ENCODE results near the gene TMEM192.
"Not testable (repeated sequence)": the region's sequence is repeated elsewhere in the genome, so short reads cannot be mapped to it uniquely, and the experiment has no call there.

The TMEM192 gene

GRCh38 chr4:165112368-165113121 lies at the start of gene TMEM192:
Gene TMEM192, minus strand, starts transcription at chr4:165112860. Its CDS starts 87 bp downstream, at chr4:165112773.
- peak; percentile 83 for DNase-seq

GRCh38 chr4:165158762-165159161 lies 46.1 kb upstream of the TMEM192 start:
- DNase-seq, result no peak

GRCh38 chr4:165156906-165157305 lies 44.2 kb upstream of the TMEM192 start:
- DNase-seq, result no peak

GRCh38 chr4:165154482-165154881 lies 41.8 kb upstream of the TMEM192 start:
- no peak for DNase-seq

GRCh38 chr4:165152527-165152926 lies 39.9 kb upstream of the TMEM192 start:
- DNase-seq, result no peak

- no peak for DNase-seq
These were observed 39.1 kb upstream of the TMEM192 start for GRCh38 chr4:165151734-165152133.

- no peak for DNase-seq
These were observed 37.9 kb upstream of the TMEM192 start for GRCh38 chr4:165150545-165150944.

GRCh38 chr4:165138843-165139242 lies 26.2 kb upstream of the TMEM192 start:
- no peak for DNase-seq

- no peak for DNase-seq
These were observed 24.5 kb upstream of the TMEM192 start for GRCh38 chr4:165137205-165137604.

- no peak for DNase-seq
These were observed 23.9 kb upstream of the TMEM192 start for GRCh38 chr4:165136529-165136928.

GRCh38 chr4:165133150-165133549 lies 20.5 kb upstream of the TMEM192 start:
- DNase-seq, result no peak

GRCh38 chr4:165131247-165131832 lies 18.7 kb upstream of the TMEM192 start:
- DNase-seq, result peak; percentile 22

GRCh38 chr4:165129924-165130323 lies 17.3 kb upstream of the TMEM192 start:
- DNase-seq, result no peak

GRCh38 chr4:165125869-165126499 lies 13.3 kb upstream of the TMEM192 start:
- not testable (repeated sequence) for DNase-seq

- DNase-seq, result no peak
These were observed 11.8 kb upstream of the TMEM192 start for GRCh38 chr4:165124488-165124887.

GRCh38 chr4:165118256-165118909 lies 5.7 kb upstream of the TMEM192 start:
- no peak for DNase-seq

- DNase-seq, result no peak
These were observed 2.6 kb upstream of the TMEM192 start for GRCh38 chr4:165115301-165115700.

GRCh38 chr4:165111906-165112367 lies 723 bp downstream of the TMEM192 start:
- DNase-seq, result no peak

- no peak for DNase-seq
These were observed 6.1 kb downstream of the TMEM192 start for GRCh38 chr4:165106518-165106917.

GRCh38 chr4:165101641-165102040 lies 11.0 kb downstream of the TMEM192 start:
- no peak for DNase-seq

GRCh38 chr4:165096776-165097175 lies 15.9 kb downstream of the TMEM192 start:
- no peak for DNase-seq

GRCh38 chr4:165095291-165095690 lies 17.4 kb downstream of the TMEM192 start:
- DNase-seq, result no peak

GRCh38 chr4:165094873-165095272 lies 17.8 kb downstream of the TMEM192 start:
- no peak for DNase-seq
